ENCODE data around the gene CD52. TPM values are rescaled to one million over a fixed set of nuclear protein-coding genes. Genes with fewer than 3 reads are reported as not detected.
"Not testable (repeated sequence)": the region's sequence is repeated elsewhere in the genome, so short reads cannot be mapped to it uniquely, and the experiment has no call there.

Gene CD52
- total RNA-seq, 2 experiments from 2014 or later, result 582 to 608 TPM

- DNase-seq (peak in 1 of 14 experiments; percentile 17), ATAC-seq (ENCODE audit: poor library complexity) (no peak)
- TF ChIP-seq, protein P1, sequence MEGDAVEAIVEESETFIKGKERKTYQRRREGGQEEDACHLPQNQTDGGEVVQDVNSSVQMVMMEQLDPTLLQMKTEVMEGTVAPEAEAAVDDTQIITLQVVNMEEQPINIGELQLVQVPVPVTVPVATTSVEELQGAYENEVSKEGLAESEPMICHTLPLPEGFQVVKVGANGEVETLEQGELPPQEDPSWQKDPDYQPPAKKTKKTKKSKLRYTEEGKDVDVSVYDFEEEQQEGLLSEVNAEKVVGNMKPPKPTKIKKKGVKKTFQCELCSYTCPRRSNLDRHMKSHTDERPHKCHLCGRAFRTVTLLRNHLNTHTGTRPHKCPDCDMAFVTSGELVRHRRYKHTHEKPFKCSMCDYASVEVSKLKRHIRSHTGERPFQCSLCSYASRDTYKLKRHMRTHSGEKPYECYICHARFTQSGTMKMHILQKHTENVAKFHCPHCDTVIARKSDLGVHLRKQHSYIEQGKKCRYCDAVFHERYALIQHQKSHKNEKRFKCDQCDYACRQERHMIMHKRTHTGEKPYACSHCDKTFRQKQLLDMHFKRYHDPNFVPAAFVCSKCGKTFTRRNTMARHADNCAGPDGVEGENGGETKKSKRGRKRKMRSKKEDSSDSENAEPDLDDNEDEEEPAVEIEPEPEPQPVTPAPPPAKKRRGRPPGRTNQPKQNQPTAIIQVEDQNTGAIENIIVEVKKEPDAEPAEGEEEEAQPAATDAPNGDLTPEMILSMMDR (IDR thresholded peaks at IDR 0.05), result no peak
- H3K9me3 Mint-ChIP-seq, result no peaks in the 10 kb centered on the region
- no peaks in the 10 kb centered on the region for H3K27me3 Mint-ChIP-seq
- H3K36me3 Mint-ChIP-seq (ENCODE audit: low read depth), result peaks cover 19% of the 10 kb centered on the region
- POLR2A ChIA-PET, result interaction anchor here (0.8 to 17.6 kb wide), 3 partner anchors 8 to 43 kb away, joined by 3 to 977 read pairs (median 5); partner anchors contain the start of gene SH3BGRL3
- CTCF ChIA-PET, result interaction anchor here (1.0 to 1.7 kb wide), 5 partner anchors 10 to 142 kb away, joined by 3 to 6 read pairs (median 4); partner anchors contain the start of gene CD52
- peaks cover 27% of the 10 kb centered on the region for H3K36me3 ChIP-seq (ENCODE audit: insufficient read depth, low read length)
- peaks cover 8% of the 10 kb centered on the region for H3K4me1 ChIP-seq (ENCODE audit: insufficient read depth, low read length)
- H3K4me3 ChIP-seq (ENCODE audit: low read length), result no peak overlapping the region
- no peak overlapping the region for H3K27ac ChIP-seq (ENCODE audit: low read depth in 1 of 2, low read length in 2 of 2)
- H3K4me3 Mint-ChIP-seq, result no peak overlapping the region
- H3K4me1 Mint-ChIP-seq (ENCODE audit: low read depth), result peaks cover 10% of the 10 kb centered on the region
- no peaks in the 10 kb centered on the region for H3K9me3 ChIP-seq (ENCODE audit: control insufficient read depth in 1 of 2, insufficient read depth in 1 of 2, low read length in 2 of 2)
- no peaks in the 10 kb centered on the region for H3K27me3 ChIP-seq (ENCODE audit: control insufficient read depth in 1 of 2, insufficient read depth in 2 of 2, low read length in 2 of 2)
- intact Hi-C loops (cut with DNase I, micrococcal nuclease), result no loop called here
- no peak overlapping the region for H3K27ac Mint-ChIP-seq
These were observed 10.2 kb downstream of the CD52 start for GRCh38 chr1:26327956-26328362.

DNA sequence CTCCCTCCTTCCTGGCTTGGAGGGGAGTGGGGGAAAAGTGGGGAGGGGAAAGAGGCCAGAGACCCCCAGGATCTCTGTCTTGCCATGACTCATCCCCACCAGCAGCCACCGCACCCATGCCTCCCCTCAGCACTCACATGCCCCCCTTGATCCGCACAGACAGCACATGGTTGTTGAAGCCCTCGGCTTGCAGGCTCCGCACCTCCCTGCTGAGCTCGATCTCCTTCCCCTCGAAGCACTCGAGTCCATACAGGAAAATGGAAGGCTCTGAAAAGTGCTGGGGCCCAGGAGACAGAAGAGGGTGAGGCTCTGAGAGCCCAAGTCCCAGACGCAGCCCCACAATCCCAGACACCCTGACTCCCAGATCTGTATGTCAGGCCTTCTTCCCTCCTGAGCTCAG lies 10.8 kb downstream of the CD52 start:
- Mint-ChIP-seq H3K27me3 (no peaks in the 10 kb centered on the region), H3K9me3 (no peaks in the 10 kb centered on the region), H3K36me3 (ENCODE audit: low read depth) (peaks cover 13% of the 10 kb centered on the region), H3K4me1 (ENCODE audit: low read depth) (peaks cover 5% of the 10 kb centered on the region), H3K4me3 (no peak overlapping the region), H3K27ac (no peak overlapping the region)
- no peak for ATAC-seq (ENCODE audit: poor library complexity)
- peaks cover 3% of the 10 kb centered on the region for H3K4me1 ChIP-seq (ENCODE audit: insufficient read depth, low read length)
- TF ChIP-seq, protein P1 (IDR thresholded peaks at IDR 0.05), result no peak
- CTCF ChIA-PET, result interaction anchor here (0.5 to 1.6 kb wide), 3 partner anchors 36 to 93 kb away, joined by 3 to 5 read pairs (median 4); no protein-coding TSS in a partner anchor
- peak in 1 of 14 experiments; percentile 15 for DNase-seq
- no peaks in the 10 kb centered on the region for H3K27me3 ChIP-seq (ENCODE audit: control insufficient read depth in 1 of 2, insufficient read depth in 2 of 2, low read length in 2 of 2)
- H3K27ac ChIP-seq (ENCODE audit: low read depth in 1 of 2, low read length in 2 of 2), result no peak overlapping the region
- intact Hi-C loops (cut with DNase I, micrococcal nuclease), result no loop called here
- no peaks in the 10 kb centered on the region for H3K9me3 ChIP-seq (ENCODE audit: control insufficient read depth in 1 of 2, insufficient read depth in 1 of 2, low read length in 2 of 2)
- POLR2A ChIA-PET, result interaction anchor here (0.6 to 17.6 kb wide), 3 partner anchors 8 to 61 kb away, joined by 4 to 977 read pairs (median 5); partner anchors contain the start of gene SH3BGRL3
- no peak overlapping the region for H3K4me3 ChIP-seq (ENCODE audit: low read length)
- H3K36me3 ChIP-seq (ENCODE audit: insufficient read depth, low read length), result peaks cover 21% of the 10 kb centered on the region

GRCh38 chr1:26329380-26329779 lies 11.6 kb downstream of the CD52 start:
- H3K27me3 ChIP-seq (ENCODE audit: control insufficient read depth in 1 of 2, insufficient read depth in 2 of 2, low read length in 2 of 2); H3K4me3 Mint-ChIP-seq; H3K27ac Mint-ChIP-seq; H3K9me3 ChIP-seq (ENCODE audit: control insufficient read depth in 1 of 2, insufficient read depth in 1 of 2, low read length in 2 of 2); H3K4me1 Mint-ChIP-seq (ENCODE audit: low read depth); H3K4me3 ChIP-seq (ENCODE audit: low read length); H3K4me1 ChIP-seq (ENCODE audit: insufficient read depth, low read length); H3K9me3 Mint-ChIP-seq; DNase-seq; intact Hi-C loops (cut with DNase I, micrococcal nuclease); H3K27ac ChIP-seq (ENCODE audit: low read depth in 1 of 2, low read length in 2 of 2); ATAC-seq (ENCODE audit: poor library complexity); H3K27me3 Mint-ChIP-seq; H3K36me3 Mint-ChIP-seq (ENCODE audit: low read depth): not testable (repeated sequence)
- H3K36me3 ChIP-seq (ENCODE audit: insufficient read depth, low read length), result peaks cover 13% of the 10 kb centered on the region
- ChIA-PET CTCF (interaction anchor here (1.1 kb wide), 1 partner anchor 8 kb away, joined by 3 read pairs; no protein-coding TSS in a partner anchor), POLR2A (interaction anchor here (0.8 to 17.6 kb wide), 2 partner anchors 8 to 44 kb away, joined by 4 to 977 read pairs; partner anchors contain the start of gene SH3BGRL3)
